HepG2 (cell line): ENCODE measurements around the gene INF2. TPM values are rescaled to one million over a fixed set of nuclear protein-coding genes. Genes with fewer than 3 reads are reported as not detected.

Experiments used
- ATF4 ChIP-seq, 2 experiments: fragments of 450-650 bp in 1 of 2; sonication (generic) in 1 of 2; formaldehyde crosslinking; IDR thresholded peaks; 2 replicates each; pipeline versions ENCODE4 v1.5.0 to v1.8.0; 2020 to 2022; ENCODE audit warnings: mild to moderate bottlenecking in 1 of 2, missing genetic modification reagents in 1 of 2
- CEBPB ChIP-seq: IDR thresholded peaks from 2 replicates; pipeline ENCODE4 v1.6.1; 2011; ENCODE audit warnings: low read depth, low read length, improper control_type of control experiment, borderline replicate concordance
- CHCHD3 ChIP-seq: sonication (generic); formaldehyde crosslinking; IDR thresholded peaks from 2 replicates; pipeline ENCODE4 v1.8.0; 2022; ENCODE audit warnings: mild to moderate bottlenecking, missing genetic modification reagents, moderate library complexity
- GABPA ChIP-seq, 2 experiments: IDR thresholded peaks; 2 replicates each; pipeline ENCODE4 v1.6.1; 2011 to 2016; ENCODE audit warnings: low read depth in 2 of 2, low read length in 1 of 2, missing biosample characterization in 1 of 2, missing genetic modification characterization in 1 of 2
- GPN1 ChIP-seq: sonication (generic); formaldehyde crosslinking; IDR thresholded peaks from 2 replicates; pipeline ENCODE4 v1.5.1; 2020; ENCODE audit warnings: missing genetic modification reagents, borderline replicate concordance
- HDAC6 ChIP-seq: fragments of 200-600 bp; sonication (generic); IDR thresholded peaks from 2 replicates; pipeline ENCODE4 v1.7.0; 2017; ENCODE audit warnings: mild to moderate bottlenecking, antibody characterized with exemption, low read length, low read depth
- KAT2B ChIP-seq: fragments of 150-350 bp; IDR thresholded peaks from 2 replicates; pipeline ENCODE4 v1.6.1; 2014; ENCODE audit warnings: low read depth, low read length, borderline replicate concordance
- PCBP1 ChIP-seq: fragments of 200-400 bp; formaldehyde crosslinking; IDR thresholded peaks from 2 replicates; pipeline ENCODE4 v1.6.1; 2017; ENCODE audit warnings: mild to moderate bottlenecking, low read depth, low read length, borderline replicate concordance
- POGZ ChIP-seq: sonication (generic); formaldehyde crosslinking; IDR thresholded peaks from 2 replicates; pipeline ENCODE4 v1.4.0; 2020; ENCODE audit warnings: mild to moderate bottlenecking, missing genetic modification reagents
- REST ChIP-seq, 2 experiments: IDR thresholded peaks; 2 replicates each; pipeline ENCODE4 v1.6.1; 2011 to 2012; ENCODE audit warnings: low read length in 2 of 2, borderline replicate concordance in 1 of 2, low read depth in 1 of 2, mild to moderate bottlenecking in 1 of 2, moderate library complexity in 1 of 2
- SMAD1 ChIP-seq: sonication (generic); formaldehyde crosslinking; IDR thresholded peaks from 2 replicates; pipeline ENCODE4 v1.4.0; 2020; ENCODE audit warnings: missing genetic modification reagents, low read depth, mild to moderate bottlenecking, borderline replicate concordance
- UBTF ChIP-seq: sonication (generic); formaldehyde crosslinking; IDR thresholded peaks from 2 replicates; pipeline ENCODE4 v1.4.0; 2020; ENCODE audit warnings: mild to moderate bottlenecking, missing genetic modification reagents
- XBP1 ChIP-seq: sonication (generic); formaldehyde crosslinking; IDR thresholded peaks from 2 replicates; pipeline ENCODE4 v1.5.0; 2020; ENCODE audit warnings: missing genetic modification reagents
- ZMAT3 ChIP-seq: sonication (generic); formaldehyde crosslinking; conservative IDR thresholded peaks from 2 replicates; pipeline ENCODE4 v1.7.0; 2021; ENCODE audit warnings: missing genetic modification reagents
- ZNF292 ChIP-seq: sonication (generic); formaldehyde crosslinking; IDR thresholded peaks from 2 replicates; pipeline ENCODE4 v1.8.1; 2022; ENCODE audit warnings: mild to moderate bottlenecking, low read depth, missing genetic modification reagents, borderline replicate concordance
- ZNF296 ChIP-seq: sonication (generic); formaldehyde crosslinking; conservative IDR thresholded peaks from 2 replicates; pipeline ENCODE4 v1.5.0; 2020; ENCODE audit warnings: mild to moderate bottlenecking, missing genetic modification reagents
- ZNF34 ChIP-seq: sonication (generic); formaldehyde crosslinking; IDR thresholded peaks from 2 replicates; pipeline ENCODE4 v1.4.0; 2020; ENCODE audit warnings: mild to moderate bottlenecking, missing genetic modification reagents, borderline replicate concordance
- ZNF704 ChIP-seq: sonication (generic); formaldehyde crosslinking; IDR thresholded peaks from 2 replicates; pipeline ENCODE4 v1.8.1; 2023; ENCODE audit warnings: mild to moderate bottlenecking, inconsistent platforms, moderate library complexity, missing genetic modification reagents, borderline replicate concordance
- ZSCAN25 ChIP-seq: sonication (generic); formaldehyde crosslinking; IDR thresholded peaks from 2 replicates; pipeline ENCODE4 v1.8.0; 2022; ENCODE audit warnings: mild to moderate bottlenecking, missing genetic modification reagents
- polyA plus RNA-seq, 8 experiments: library from polyadenylated mRNA; depleted of rRNA in 3 of 8; stranded (reverse) in 7 of 8; unstranded in 1 of 8; fragments of >200 nt; fragmentation: Illumina TruSeq in 4 of 8; extraction: Trizol in 4 of 8; gene quantifications; 2 replicates each; pipeline versions ENCODE4 v1.2.1 to v1.2.3, GENCODE V29; 2011 to 2016; ENCODE audit warnings: low read depth in 4 of 8, missing spikeins in 1 of 8, mixed read lengths in 1 of 8; ENCODE audit not compliant: insufficient read depth in 1 of 8
- total RNA-seq, 5 experiments: library from RNA; depleted of rRNA; stranded (reverse); fragments of >200 nt; fragmentation: Illumina TruSeq; extraction: Trizol; gene quantifications; 2 replicates each; pipeline ENCODE4 v1.2.3, GENCODE V29; 2016; ENCODE audit warnings: low read depth in 1 of 5

Gene INF2
- total and polyA plus RNA-seq, 2 of the 13 experiments (the other 11 are each of a cell fraction or from before 2014, with no cell fraction given), result 16.4 to 26.4 TPM

- peak; percentile 37; the same call in 1 of the 2 replicates for TF ChIP-seq UBTF (CRISPR knock-in tag)
- TF ChIP-seq GPN1 (CRISPR knock-in tag), result no peak
- TF ChIP-seq ZSCAN25 (CRISPR knock-in tag), result peak; percentile 32; the same call in 1 of the 2 replicates
- TF ChIP-seq HDAC6, result no peak
- peak; percentile 8; the same call in 1 of the 2 replicates for TF ChIP-seq POGZ (CRISPR knock-in tag)
- TF ChIP-seq REST (IDR thresholded peaks at IDR 0.05; ENCODE audit: borderline replicate concordance in 1 of 2, low read depth in 1 of 2, low read length in 2 of 2), result no peak
- TF ChIP-seq CEBPB, result no peak
- no peak for TF ChIP-seq ATF4 (CRISPR knock-in tag; IDR thresholded peaks at IDR 0.05)
- TF ChIP-seq CHCHD3 (CRISPR knock-in tag), result no peak
- TF ChIP-seq KAT2B, result no peak
- TF ChIP-seq ZNF34 (CRISPR knock-in tag), result no peak
- TF ChIP-seq ZNF704, result no peak
- TF ChIP-seq ZNF296 (CRISPR knock-in tag), result no peak
- TF ChIP-seq PCBP1, result no peak
- peak; percentile 29; the same call in 1 of the 2 replicates for TF ChIP-seq SMAD1 (CRISPR knock-in tag)
- TF ChIP-seq ZMAT3 (CRISPR knock-in tag), result no peak
- 0 out of 2 replicates have a peak, but pooled peaks have one; percentile 26 for TF ChIP-seq ZNF292 (CRISPR knock-in tag)
- no peak for TF ChIP-seq XBP1 (CRISPR knock-in tag)
- no peak for TF ChIP-seq GABPA (IDR thresholded peaks at IDR 0.05; ENCODE audit: low read depth, low read length)
- no peak for TF ChIP-seq GABPA (CRISPR knock-in tag; IDR thresholded peaks at IDR 0.05; ENCODE audit: low read depth)
These were observed 2.5 kb upstream of the INF2 start (continued) for GRCh38 chr14:104686624-104687517.
